ENCODE measurements around the gene IER2. TPM values are rescaled to one million over a fixed set of nuclear protein-coding genes. Genes with fewer than 3 reads are reported as not detected.

Gene IER2, protein sequence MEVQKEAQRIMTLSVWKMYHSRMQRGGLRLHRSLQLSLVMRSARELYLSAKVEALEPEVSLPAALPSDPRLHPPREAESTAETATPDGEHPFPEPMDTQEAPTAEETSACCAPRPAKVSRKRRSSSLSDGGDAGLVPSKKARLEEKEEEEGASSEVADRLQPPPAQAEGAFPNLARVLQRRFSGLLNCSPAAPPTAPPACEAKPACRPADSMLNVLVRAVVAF
- total RNA-seq (2022) (72.0 and 72.4 TPM in 2 replicates), Bru-seq, nascent RNA (percentile 97 among the genes with signal in this experiment), BruChase-seq, experiment 1, labeled RNA remaining after a 2-hour chase (percentile 93 among the genes with signal in this experiment), BruChase-seq, experiment 2, labeled RNA remaining after a 6-hour chase (percentile 86 among the genes with signal in this experiment)
- long read RNA-seq, transcript IER2-203 (1 exons, 2,934 nt): major isoform, 143 of 144 reads
- long read RNA-seq, partial matches to known transcripts: 0 of 144 reads
- long read RNA-seq, other reads (novel, unspliced or antisense): 1 of 144 reads

DNA sequence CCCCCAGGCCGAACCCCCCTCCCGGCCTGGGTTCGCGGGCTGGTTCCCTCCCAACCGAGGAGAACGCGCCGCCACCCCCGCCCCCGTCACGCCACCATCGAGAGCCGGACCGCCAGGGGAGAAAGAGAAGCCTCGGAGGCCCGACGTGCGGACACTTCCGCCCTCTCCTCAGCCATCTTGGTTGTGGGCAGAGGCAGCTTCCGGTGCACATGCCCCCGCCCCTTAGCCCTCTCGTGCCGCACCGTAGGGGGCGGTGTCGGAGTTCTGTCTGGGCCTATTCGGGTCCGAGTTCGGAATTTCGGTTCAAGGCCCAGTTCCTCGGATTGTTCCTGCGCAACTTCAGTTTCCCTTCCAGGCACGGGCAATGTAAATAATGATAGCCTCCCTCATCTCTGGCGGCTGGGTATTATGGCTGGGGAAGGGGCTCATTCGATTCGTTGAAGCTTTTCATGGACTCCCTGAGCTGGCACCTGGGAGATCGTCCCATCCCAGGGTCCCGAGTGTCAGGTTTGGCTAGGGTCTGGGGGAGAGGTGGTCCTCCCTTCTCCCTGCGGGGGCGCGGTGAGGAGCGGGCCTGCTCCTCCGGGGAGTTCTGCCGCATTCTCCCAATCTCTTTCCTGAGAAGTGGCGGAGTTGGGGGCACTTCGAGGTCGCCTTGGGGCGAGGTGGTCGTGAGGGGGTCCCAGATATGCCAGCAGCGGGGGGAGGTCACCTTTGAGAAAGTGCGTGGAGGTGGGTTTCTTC is at the start of gene IER2, which contains the start of gene STX10:
Gene IER2 (plus strand): TSS at position 225 of the 744 bp plus-strand sequence. CDS start 2,776 bp downstream, outside the sequence.
Gene STX10 (minus strand): TSS at position 189 of the 744 bp plus-strand sequence. CDS start 202 bp downstream, outside the sequence.
- Mint-ChIP-seq H3K4me1 (ENCODE audit: low read depth, unreplicated experiment) (peaks cover 23% of the 10 kb centered on the region), H3K4me3 (ENCODE audit: unreplicated experiment) (peak within 1 kb of the TSS; percentile 83), H3K36me3 (ENCODE audit: insufficient read depth, unreplicated experiment) (peaks cover 54% of the 10 kb centered on the region), H3K27me3 (ENCODE audit: insufficient read depth, unreplicated experiment) (peaks cover 4% of the 10 kb centered on the region), H3K27ac (ENCODE audit: unreplicated experiment) (peak within 1 kb of the TSS; percentile 98), H3K9me3 (ENCODE audit: unreplicated experiment) (no peaks in the 10 kb centered on the region)
- Histone ChIP-seq H3K4me3 (ENCODE audit: low read depth, low read length) (peak within 1 kb of the TSS; percentile 62), H3K4me1 (peaks cover 5% of the 10 kb centered on the region), H3K27me3 (replicated peaks; ENCODE audit: control insufficient read depth, insufficient read depth, low read length) (no peaks in the 10 kb centered on the region), H3K36me3 (ENCODE audit: control insufficient read depth, insufficient read depth, low read length) (peaks cover 2% of the 10 kb centered on the region; the same call in 1 of the 2 replicates), H3K9me3 (no peaks in the 10 kb centered on the region)
- peak; percentile 27 to 63 for TF ChIP-seq CTCF (IDR thresholded peaks at IDR 0.05; ENCODE audit: insufficient read depth in 1 of 2, low read depth in 1 of 2, low read length in 1 of 2, severe bottlenecking in 1 of 2, unreplicated experiment in 1 of 2)
- ChIA-PET CTCF (interaction anchor here (0.6 to 1.8 kb wide), 5 partner anchors 8 to 474 kb away, joined by 3 to 9 read pairs (median 7); no protein-coding TSS in a partner anchor), POLR2A (interaction anchor here (0.5 to 1.3 kb wide), 5 partner anchors 15 to 1776 kb away, joined by 3 to 8 read pairs (median 5); partner anchors contain the start of genes NACC1 and SWSAP1)
- intact Hi-C loops (cut with micrococcal nuclease; ENCODE audit: unreplicated experiment): loop anchor here (1.0 to 5.0 kb wide), 4 partner anchors 14 to 358 kb away; partner anchors contain the start of genes JUNB and TRMT1
- DNase-seq: peak; percentile 93 to 94
- no TSS peak for BruUV-seq (replicated peaks)

- no TSS peak for BruUV-seq (replicated peaks)
- no peaks in the 10 kb centered on the region for H3K9me3 Mint-ChIP-seq (ENCODE audit: unreplicated experiment)
- no peak for DNase-seq
- H3K27ac Mint-ChIP-seq (ENCODE audit: unreplicated experiment): no peak overlapping the region
- no peak for TF ChIP-seq CTCF (IDR thresholded peaks at IDR 0.05; ENCODE audit: insufficient read depth in 1 of 2, low read depth in 1 of 2, low read length in 1 of 2, severe bottlenecking in 1 of 2, unreplicated experiment in 1 of 2)
- no peak overlapping the region for H3K4me3 Mint-ChIP-seq (ENCODE audit: unreplicated experiment)
- ChIA-PET CTCF (interaction anchor here (0.7 to 1.4 kb wide), 2 partner anchors 136 to 161 kb away, joined by 3 to 5 read pairs; no protein-coding TSS in a partner anchor), POLR2A (no interaction called here)
- Histone ChIP-seq H3K4me3 (ENCODE audit: low read depth, low read length) (no peak overlapping the region), H3K36me3 (ENCODE audit: control insufficient read depth, insufficient read depth, low read length) (no peaks in the 10 kb centered on the region), H3K4me1 (peaks cover 11% of the 10 kb centered on the region), H3K27me3 (replicated peaks; ENCODE audit: control insufficient read depth, insufficient read depth, low read length) (no peaks in the 10 kb centered on the region), H3K9me3 (no peaks in the 10 kb centered on the region)
- peaks cover 4% of the 10 kb centered on the region for H3K4me1 Mint-ChIP-seq (ENCODE audit: low read depth, unreplicated experiment)
- intact Hi-C loops (cut with micrococcal nuclease; ENCODE audit: unreplicated experiment): no loop called here
- H3K36me3 Mint-ChIP-seq (ENCODE audit: insufficient read depth, unreplicated experiment): peaks cover 6% of the 10 kb centered on the region
- peaks cover 2% of the 10 kb centered on the region for H3K27me3 Mint-ChIP-seq (ENCODE audit: insufficient read depth, unreplicated experiment)
Observed at GRCh38 chr19:13100841-13101589, 49.2 kb upstream of the IER2 start.

Data from Caco-2 (cell line).